K562 (cell line): Measurements from ENCODE around the gene CASP5.

Experiments used
- CBFB ChIP-seq: sonication (generic); formaldehyde crosslinking; IDR thresholded peaks from 2 replicates; pipeline ENCODE4 v1.4.0; 2020; ENCODE audit warnings: mild to moderate bottlenecking, missing genetic modification reagents
- ETV6 ChIP-seq, 3 experiments: fragments of 150-350 bp in 1 of 3; sonication (generic) in 1 of 3; formaldehyde crosslinking in 1 of 3; IDR thresholded peaks; 2 replicates each; pipeline versions ENCODE4 v1.6.1 to v1.8.0; 2014 to 2022; ENCODE audit warnings: borderline replicate concordance in 2 of 3, low read depth in 2 of 3, antibody characterized with exemption in 1 of 3, low read length in 1 of 3, mild to moderate bottlenecking in 1 of 3, missing genetic modification reagents in 1 of 3
- GABPA ChIP-seq: fragments of 200-800 bp; sonication (Bioruptor generic); conservative IDR thresholded peaks from 2 replicates; pipeline ENCODE4 v1.6.1; 2016; ENCODE audit warnings: low read depth, missing genetic modification characterization, missing compliant biosample characterization
- JUND ChIP-seq, 2 experiments: IDR thresholded peaks; 2 replicates in 1 of 2; 3 replicates in 1 of 2; pipeline ENCODE4 v1.6.1; 2011; ENCODE audit warnings: borderline replicate concordance in 2 of 2, low read depth in 2 of 2, low read length in 2 of 2, improper control_type of control experiment in 1 of 2, missing biosample characterization in 1 of 2, missing genetic modification characterization in 1 of 2, missing genetic modification reagents in 1 of 2
- POLR2H ChIP-seq: IDR thresholded peaks from 2 replicates; pipeline ENCODE4 v1.6.1; 2016; ENCODE audit warnings: missing genetic modification characterization, low read depth, mild to moderate bottlenecking, control low read depth, missing compliant biosample characterization, moderate library complexity
- SAFB ChIP-seq: fragments of 200-400 bp; formaldehyde crosslinking; IDR thresholded peaks from 2 replicates; pipeline ENCODE4 v1.6.1; 2017; ENCODE audit warnings: low read depth, low read length, borderline replicate concordance
- XRCC5 ChIP-seq: fragments of 200-400 bp; formaldehyde crosslinking; IDR thresholded peaks from 2 replicates; pipeline ENCODE4 v1.6.1; 2017; ENCODE audit warnings: low read depth, mild to moderate bottlenecking, low read length
- ZNF408 ChIP-seq: fragments of 250-450 bp; sonication (Bioruptor Pico); IDR thresholded peaks from 2 replicates; pipeline ENCODE4 v1.4.0; 2020; ENCODE audit warnings: low read depth, mild to moderate bottlenecking, moderate library complexity
- ZNF707 ChIP-seq: fragments of 250-450 bp; sonication (Bioruptor Pico); conservative IDR thresholded peaks from 2 replicates; pipeline ENCODE4 v1.8.0; 2022; ENCODE audit warnings: inconsistent platforms, mild to moderate bottlenecking, moderate library complexity
- TF ChIP-seq, protein P1 (sequence below), 3 experiments: IDR thresholded peaks in 2 of 3; conservative IDR thresholded peaks in 1 of 3; 2 replicates each; pipeline ENCODE4 v1.5.1; 2011 to 2012; ENCODE audit warnings: low read length in 3 of 3, mild to moderate bottlenecking in 3 of 3, control low read depth in 2 of 3, improper control_type of control experiment in 1 of 3, inconsistent platforms in 1 of 3, low read depth in 1 of 3, mixed read lengths in 1 of 3, moderate library complexity in 1 of 3; ENCODE audit not compliant: insufficient read depth in 2 of 3

DNA sequence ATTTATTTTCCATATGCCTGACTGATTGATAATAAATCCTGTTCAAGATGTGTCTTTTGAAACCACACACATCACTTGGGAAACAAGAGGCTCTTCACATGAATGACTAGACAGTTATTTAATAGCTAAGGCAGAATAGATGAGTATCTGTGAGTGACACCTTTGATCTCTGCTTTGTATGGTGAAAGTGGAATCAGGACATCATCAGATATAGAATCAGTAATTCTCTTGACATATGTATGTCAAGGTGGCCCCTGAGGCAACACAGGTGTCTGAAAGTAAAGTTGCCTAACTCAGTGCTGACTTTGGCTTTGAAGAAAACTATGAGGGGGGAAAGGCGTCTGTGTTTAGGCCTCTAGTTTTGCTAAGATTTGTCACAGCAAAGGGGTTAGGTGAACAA is 43.1 kb downstream of the CASP5 start:
- TF ChIP-seq, protein P1, sequence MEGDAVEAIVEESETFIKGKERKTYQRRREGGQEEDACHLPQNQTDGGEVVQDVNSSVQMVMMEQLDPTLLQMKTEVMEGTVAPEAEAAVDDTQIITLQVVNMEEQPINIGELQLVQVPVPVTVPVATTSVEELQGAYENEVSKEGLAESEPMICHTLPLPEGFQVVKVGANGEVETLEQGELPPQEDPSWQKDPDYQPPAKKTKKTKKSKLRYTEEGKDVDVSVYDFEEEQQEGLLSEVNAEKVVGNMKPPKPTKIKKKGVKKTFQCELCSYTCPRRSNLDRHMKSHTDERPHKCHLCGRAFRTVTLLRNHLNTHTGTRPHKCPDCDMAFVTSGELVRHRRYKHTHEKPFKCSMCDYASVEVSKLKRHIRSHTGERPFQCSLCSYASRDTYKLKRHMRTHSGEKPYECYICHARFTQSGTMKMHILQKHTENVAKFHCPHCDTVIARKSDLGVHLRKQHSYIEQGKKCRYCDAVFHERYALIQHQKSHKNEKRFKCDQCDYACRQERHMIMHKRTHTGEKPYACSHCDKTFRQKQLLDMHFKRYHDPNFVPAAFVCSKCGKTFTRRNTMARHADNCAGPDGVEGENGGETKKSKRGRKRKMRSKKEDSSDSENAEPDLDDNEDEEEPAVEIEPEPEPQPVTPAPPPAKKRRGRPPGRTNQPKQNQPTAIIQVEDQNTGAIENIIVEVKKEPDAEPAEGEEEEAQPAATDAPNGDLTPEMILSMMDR (IDR thresholded peaks at IDR 0.05 in 2 of 3, conservative IDR thresholded peaks at IDR 0.05 in 1 of 3; ENCODE audit: insufficient read depth in 2 of 3, low read depth in 1 of 3, low read length in 3 of 3), result no peak
- TF ChIP-seq CBFB (CRISPR knock-in tag), result no peak
- TF ChIP-seq POLR2H (tag), result no peak
- no peak for TF ChIP-seq SAFB
- no peak for TF ChIP-seq ETV6 (IDR thresholded peaks at IDR 0.05; ENCODE audit: borderline replicate concordance in 1 of 2, low read depth in 2 of 2, low read length in 1 of 2)
- TF ChIP-seq ETV6 (CRISPR knock-in tag; IDR thresholded peaks at IDR 0.05; ENCODE audit: borderline replicate concordance), result no peak
- TF ChIP-seq ZNF408 (CRISPR knock-in tag), result no peak
- no peak for TF ChIP-seq ZNF707 (CRISPR knock-in tag)
- no peak for TF ChIP-seq JUND (IDR thresholded peaks at IDR 0.05; ENCODE audit: borderline replicate concordance, low read depth, low read length)
- no peak for TF ChIP-seq JUND (tag; IDR thresholded peaks at IDR 0.05; ENCODE audit: borderline replicate concordance, low read depth, low read length)
- no peak for TF ChIP-seq GABPA
- no peak for TF ChIP-seq XRCC5
